CD4-positive, alpha-beta T cell (primary cell): ENCODE results near the gene NUP37. TPM values are rescaled to one million over a fixed set of nuclear protein-coding genes. Genes with fewer than 3 reads are reported as not detected.
A peak's percentile ranks its signal among the peaks of the same experiment; 100 is the strongest.
"Not testable (repeated sequence)": the region's sequence is repeated elsewhere in the genome, so short reads cannot be mapped to it uniquely, and the experiment has no call there.

Experiments used
- ATAC-seq: fragments of 200-7000 bp; cut with Tn5 transposase; one replicate; pipeline ENCODE4 v1.10.0; 2022; ENCODE audit warnings: mild to moderate bottlenecking; ENCODE audit not compliant: poor library complexity
- CTCF ChIA-PET: fragments of 350-600 bp; sonication (Branson Sonifier 250); formaldehyde crosslinking; loops from one replicate; lab custom pipeline; 2021; ENCODE audit warnings: antibody characterized with exemption, inconsistent platforms; lab: Charles Lee
- POLR2A ChIA-PET: fragments of 350-600 bp; sonication (Branson Sonifier 250); formaldehyde crosslinking; loops from one replicate; lab custom pipeline; 2021; ENCODE audit warnings: antibody characterized with exemption, inconsistent platforms; lab: Charles Lee
- DNase-seq, 14 experiments: peaks; one replicate each; pipeline ENCODE4 v3.0.0-alpha.2; 2013 to 2020; ENCODE audit warnings: mixed read lengths in 2 of 14
- H3K27ac ChIP-seq, 2 donors: one replicate each; pipeline versions ENCODE4 v1.5.1 to v1.7.0; 2013; ENCODE audit warnings: low read length in 2 of 2, low read depth in 1 of 2, mild to moderate bottlenecking in 1 of 2
- H3K27me3 ChIP-seq, 2 experiments: 1 replicate in 1 of 2; 2 replicates in 1 of 2; pipeline versions ENCODE4 v1.6.1 to v1.7.0; 2013; ENCODE audit warnings: low read length in 2 of 2, control low read depth in 1 of 2, mild to moderate bottlenecking in 1 of 2, moderate library complexity in 1 of 2; ENCODE audit not compliant: insufficient read depth in 2 of 2, control insufficient read depth in 1 of 2
- H3K36me3 ChIP-seq: one replicate; pipeline ENCODE4 v1.6.1; 2013; ENCODE audit warnings: low read length, control low read depth; ENCODE audit not compliant: insufficient read depth
- H3K4me1 ChIP-seq: one replicate; pipeline ENCODE4 v1.6.1; 2013; ENCODE audit warnings: low read length, control low read depth; ENCODE audit not compliant: insufficient read depth
- H3K4me3 ChIP-seq: one replicate; pipeline ENCODE4 v1.5.1; 2013; ENCODE audit warnings: mild to moderate bottlenecking, low read length, moderate library complexity
- H3K9me3 ChIP-seq, 2 experiments: 1 replicate in 1 of 2; 2 replicates in 1 of 2; pipeline versions ENCODE4 v1.6.1 to v1.7.0; 2013; ENCODE audit warnings: low read length in 2 of 2, mild to moderate bottlenecking in 2 of 2, control low read depth in 1 of 2, moderate library complexity in 1 of 2; ENCODE audit not compliant: control insufficient read depth in 1 of 2, insufficient read depth in 1 of 2
- H3K27ac Mint-ChIP-seq: one replicate; pipeline ENCODE4 v1.8.0; 2020; ENCODE audit warnings: mixed read lengths
- H3K27me3 Mint-ChIP-seq: one replicate; pipeline ENCODE4 v1.8.0; 2021; ENCODE audit warnings: mixed read lengths
- H3K36me3 Mint-ChIP-seq: one replicate; pipeline ENCODE4 v1.8.0; 2021; ENCODE audit warnings: low read depth, mixed read lengths
- H3K4me1 Mint-ChIP-seq: one replicate; pipeline ENCODE4 v1.8.0; 2021; ENCODE audit warnings: low read depth, mixed read lengths
- H3K4me3 Mint-ChIP-seq: one replicate; pipeline ENCODE4 v1.8.0; 2020; ENCODE audit warnings: mild to moderate bottlenecking, mixed read lengths
- H3K9me3 Mint-ChIP-seq: one replicate; pipeline ENCODE4 v1.8.0; 2020; ENCODE audit warnings: mixed read lengths
- CTCF ChIP-seq: fragments of 200-600 bp; IDR thresholded peaks from one replicate; pipeline ENCODE4 v1.8.0; 2022; ENCODE audit warnings: antibody characterized with exemption, mild to moderate bottlenecking
- intact Hi-C, 2 experiments: fragments of 100-400 bp; cut with DNase I in 1 of 2; cut with micrococcal nuclease in 1 of 2; formaldehyde crosslinking; loops; one replicate each; pipeline versions ENCODE4 v1.15.1 to v1.9.0; 2023 to 2025; cut with DNase I, micrococcal nuclease
- total RNA-seq, 174 experiments: library from RNA in 2 of 174; stranded (reverse) in 2 of 174; gene quantifications; one replicate each; pipeline ENCODE4 v1.2.3 and lab custom pipeline; 2021 to 2026

NUP37 gene
- total RNA-seq, 2 experiments from 2014 or later, result 9.4 to 9.6 TPM

- not testable (repeated sequence) for H3K9me3 ChIP-seq, H3K36me3 ChIP-seq, H3K4me3 ChIP-seq, H3K9me3 Mint-ChIP-seq, H3K27me3 Mint-ChIP-seq, H3K27me3 ChIP-seq, DNase-seq, H3K4me3 Mint-ChIP-seq, H3K27ac ChIP-seq, ATAC-seq
- peak overlapping the region; percentile 92 for H3K27ac Mint-ChIP-seq
- CTCF ChIA-PET, result interaction anchor here (0.6 to 1.0 kb wide), 2 partner anchors 62 to 1937 kb away, joined by 3 read pairs; no protein-coding TSS in a partner anchor
- H3K4me1 ChIP-seq, result peaks cover 17% of the 10 kb centered on the region
- H3K36me3 Mint-ChIP-seq, result peaks cover 28% of the 10 kb centered on the region
- POLR2A ChIA-PET, result interaction anchor here (1.1 kb wide), 1 partner anchor 60 kb away, joined by 4 read pairs; the partner anchor contains the start of gene WASHC3
- intact Hi-C loops, result loop anchor here (2.0 to 10.0 kb wide), 4 partner anchors 59 to 839 kb away; partner anchors contain the start of genes DRAM1 (in 1 of the 2), GNPTAB (in 1 of the 2) and UTP20 (in 1 of the 2)
- peaks cover 31% of the 10 kb centered on the region for H3K4me1 Mint-ChIP-seq
Observed at GRCh38 chr12:102121328-102121727, 1.4 kb upstream of the NUP37 start.

- DNase-seq (peak in 1 of 14 experiments; percentile 3), ATAC-seq (no peak)
- CTCF ChIA-PET, result interaction anchor here (0.6 to 1.0 kb wide), 2 partner anchors 62 to 1937 kb away, joined by 3 read pairs; no protein-coding TSS in a partner anchor
- H3K9me3 Mint-ChIP-seq, result no peaks in the 10 kb centered on the region
- Histone ChIP-seq H3K27ac (no peak overlapping the region), H3K36me3 (peaks cover 7% of the 10 kb centered on the region), H3K4me3 (peak overlapping the region; percentile 86), H3K9me3 (no peaks in the 10 kb centered on the region), H3K27me3 (no peaks in the 10 kb centered on the region), H3K4me1 (peaks cover 17% of the 10 kb centered on the region)
- H3K36me3 Mint-ChIP-seq, result peaks cover 32% of the 10 kb centered on the region
- H3K27me3 Mint-ChIP-seq, result no peaks in the 10 kb centered on the region
- TF ChIP-seq CTCF, result no peak
- intact Hi-C loops, result loop anchor here (2.0 to 10.0 kb wide), 4 partner anchors 58 to 839 kb away; partner anchors contain the start of genes DRAM1 (in 1 of the 2), GNPTAB (in 1 of the 2) and UTP20 (in 1 of the 2)
- POLR2A ChIA-PET, result interaction anchor here (1.1 kb wide), 1 partner anchor 59 kb away, joined by 4 read pairs; the partner anchor contains the start of gene WASHC3
- peaks cover 35% of the 10 kb centered on the region for H3K4me1 Mint-ChIP-seq
- H3K27ac Mint-ChIP-seq, result peak overlapping the region; percentile 92
- peak overlapping the region; percentile 93 for H3K4me3 Mint-ChIP-seq
Observed at GRCh38 chr12:102120886-102121285, 972 bp upstream of the NUP37 start.

- H3K4me1 Mint-ChIP-seq, result peaks cover 39% of the 10 kb centered on the region
- no peaks in the 10 kb centered on the region for H3K27me3 Mint-ChIP-seq
- peak overlapping the region; percentile 93 for H3K4me3 Mint-ChIP-seq
- H3K36me3 ChIP-seq, result peaks cover 8% of the 10 kb centered on the region
- intact Hi-C loops, result loop anchor here (2.0 to 10.0 kb wide), 4 partner anchors 58 to 838 kb away; partner anchors contain the start of genes DRAM1 (in 1 of the 2), GNPTAB (in 1 of the 2) and UTP20 (in 1 of the 2)
- CTCF ChIA-PET, result interaction anchor here (1.0 kb wide), 1 partner anchor 61 kb away, joined by 3 read pairs; no protein-coding TSS in a partner anchor
- no peaks in the 10 kb centered on the region for H3K9me3 ChIP-seq
- peaks cover 36% of the 10 kb centered on the region for H3K36me3 Mint-ChIP-seq
- TF ChIP-seq CTCF, result no peak
- peak overlapping the region; percentile 92 for H3K27ac Mint-ChIP-seq
- no peaks in the 10 kb centered on the region for H3K9me3 Mint-ChIP-seq
- ATAC-seq (no peak), DNase-seq (peak in 1 of 14 experiments; percentile 4)
- POLR2A ChIA-PET, result interaction anchor here (1.8 kb wide), 1 partner anchor 59 kb away, joined by 10 read pairs; the partner anchor contains the start of gene WASHC3
- H3K4me1 ChIP-seq, result peaks cover 17% of the 10 kb centered on the region
- H3K27ac ChIP-seq, result peak overlapping the region; percentile 31 to 55
- H3K4me3 ChIP-seq, result peak overlapping the region; percentile 86
- no peaks in the 10 kb centered on the region for H3K27me3 ChIP-seq
Observed at GRCh38 chr12:102120564-102120873, 605 bp upstream of the NUP37 start.
